Caki2 (cell line): Measurements from ENCODE around the gene NOL3. TPM values are rescaled to one million over a fixed set of nuclear protein-coding genes. Genes with fewer than 3 reads are reported as not detected.

Source experiments
- DNase-seq: peaks from one replicate; pipeline ENCODE4 v3.0.0-alpha.2; 2015; ENCODE audit warnings: low read depth
- in situ Hi-C: cut with HindIII; loops from 2 replicates; pipeline ENCODE4 v1.10.0; 2016; ENCODE audit warnings: low sequenced_read_pairs, low pct_unique_long_range_greater_than_20kb, mixed read lengths
- total RNA-seq: library from RNA; depleted of rRNA; stranded (reverse); fragments of >200 nt; shearing (Covaris generic); gene quantifications from 2 replicates; pipeline ENCODE4 v1.2.3, GENCODE V29; 2014; ENCODE audit warnings: low replicate concordance

NOL3 gene
- total RNA-seq, 1 experiment from 2014 or later, result 120 TPM

DNA sequence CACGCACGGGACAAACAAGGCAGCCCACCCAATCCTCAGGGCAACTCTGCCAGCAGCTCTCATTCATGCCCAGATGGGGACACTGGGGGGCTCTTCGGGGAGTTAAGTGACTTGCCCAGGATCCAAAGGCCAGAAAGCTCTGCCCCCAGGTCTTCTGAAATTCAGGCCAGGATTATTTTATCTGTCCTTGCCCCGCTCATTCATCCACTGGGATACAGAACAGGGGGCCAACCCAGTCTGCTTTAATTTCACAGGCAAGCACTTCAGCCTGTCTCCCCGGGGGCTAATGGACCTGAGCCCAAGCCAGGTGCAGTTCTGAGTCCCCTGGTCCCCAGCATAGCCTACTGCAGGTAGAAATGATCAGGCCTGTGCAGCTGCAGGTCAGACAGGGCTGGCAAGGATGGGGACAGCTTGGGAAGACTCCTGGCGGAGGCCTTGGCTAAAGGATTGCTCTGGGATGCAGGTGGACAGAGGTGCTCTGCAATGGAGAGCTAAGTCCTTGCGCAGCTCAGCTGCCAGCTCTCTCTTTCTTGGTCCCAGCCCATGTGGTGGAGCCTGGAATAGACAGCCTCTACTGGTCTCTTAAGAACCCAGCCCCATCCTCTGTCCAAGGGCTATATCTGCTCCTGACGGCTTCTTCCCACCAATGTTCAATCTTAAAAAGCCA is 18.8 kb upstream of the NOL3 start:
- in situ Hi-C loops, result no loop called here

DNA sequence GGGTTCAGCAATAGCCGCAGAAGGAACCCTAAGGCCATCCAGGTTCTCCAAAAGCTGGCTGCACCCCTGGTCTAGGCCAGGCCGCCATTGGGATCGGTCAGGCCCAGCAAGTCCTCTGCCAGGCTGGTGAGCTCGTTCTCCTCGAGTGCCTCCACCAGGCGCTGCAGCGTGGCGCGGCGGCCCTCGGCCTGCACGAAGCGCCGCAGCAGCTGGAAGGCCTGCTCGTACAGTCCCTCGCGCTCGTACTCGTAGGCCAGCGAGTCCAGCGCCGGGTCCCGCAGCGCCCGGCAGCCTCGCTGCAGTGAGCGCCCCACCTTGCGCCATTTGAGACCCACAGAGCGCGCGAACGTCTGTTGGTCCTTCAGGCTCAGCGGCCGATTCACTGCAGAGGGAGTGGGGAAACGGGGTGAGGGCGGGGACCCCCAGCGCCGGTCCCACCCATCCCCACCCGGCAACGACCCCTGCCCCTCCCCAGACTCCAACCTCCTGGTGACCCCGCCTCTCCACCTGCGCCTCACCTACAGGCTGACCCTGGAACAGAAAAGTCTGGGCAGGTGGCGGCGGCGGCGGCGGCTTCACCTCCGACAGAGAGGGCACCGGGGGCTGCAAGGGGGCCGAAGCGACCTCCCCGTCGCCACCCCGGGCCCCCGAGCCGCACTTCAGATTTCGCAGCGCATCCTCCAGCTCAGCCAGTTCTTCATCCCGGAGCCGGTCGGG is 15.6 kb upstream of the NOL3 start:
- DNase-seq, result no peak
- in situ Hi-C loops, result no loop called here

More for the DNA sequence above, 18.8 kb upstream of the NOL3 start:
- no peak for DNase-seq

GRCh38 chr16:67155295-67156142 is 14.8 kb upstream of the NOL3 start:
- in situ Hi-C loops, result no loop called here
- DNase-seq, result peak; percentile 51

GRCh38 chr16:67156143-67156844 is 14.0 kb upstream of the NOL3 start:
- in situ Hi-C loops, result no loop called here

GRCh38 chr16:67157106-67157748 is 13.1 kb upstream of the NOL3 start:
- in situ Hi-C loops, result no loop called here
- DNase-seq, result no peak

More at GRCh38 chr16:67156143-67156844, 14.0 kb upstream of the NOL3 start:
- DNase-seq, result no peak

GRCh38 chr16:67157892-67158635 is 12.3 kb upstream of the NOL3 start:
- no peak for DNase-seq

DNA sequence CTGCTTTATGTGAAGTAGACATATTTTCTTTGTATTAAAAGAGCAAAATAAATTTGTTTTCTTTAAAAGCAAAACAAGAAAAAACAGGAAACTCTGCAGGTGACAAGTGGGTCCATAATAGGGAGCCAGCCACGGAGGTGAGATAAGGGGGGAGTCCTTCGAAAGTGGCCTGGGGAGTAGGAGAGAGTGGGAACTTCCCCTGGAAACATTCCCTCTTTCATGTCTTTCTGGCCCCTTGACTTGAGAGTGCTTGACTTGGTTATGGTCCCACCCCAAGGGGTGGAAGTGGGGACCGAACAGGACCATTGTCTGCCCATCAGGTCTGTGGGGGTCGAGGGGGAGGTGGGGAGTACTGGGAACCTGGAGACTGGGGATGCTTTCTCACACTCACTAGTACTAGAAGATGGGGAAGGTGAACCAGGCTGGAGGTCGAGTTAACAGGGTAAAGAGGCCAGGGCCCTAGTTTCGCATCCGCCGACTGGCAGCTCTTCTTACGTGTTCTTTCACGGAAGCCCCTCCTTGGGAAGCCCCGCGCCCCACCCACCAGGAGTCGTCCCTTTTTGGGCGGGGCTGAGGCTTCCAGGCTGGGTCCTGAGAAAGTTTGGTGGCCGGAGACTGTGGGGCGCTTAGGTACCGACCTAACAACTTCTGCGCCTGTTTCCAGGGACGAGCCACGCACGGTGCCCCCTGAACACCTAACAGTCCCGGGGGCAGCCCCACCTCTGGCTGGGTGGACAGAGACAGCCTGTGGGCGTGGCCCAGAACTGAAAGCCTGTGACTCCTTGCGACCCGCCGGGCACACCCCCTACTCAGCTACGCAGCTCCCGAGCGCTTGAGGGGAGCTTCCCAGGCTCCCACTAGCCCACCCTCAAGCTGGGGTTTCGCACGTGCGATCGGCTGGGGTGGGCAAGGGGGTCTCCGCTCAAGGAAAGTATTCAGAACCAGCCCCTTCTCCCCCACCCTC is 11.4 kb upstream of the NOL3 start:
- in situ Hi-C loops, result no loop called here
- DNase-seq, result peak; percentile 70

More at GRCh38 chr16:67157892-67158635, 12.3 kb upstream of the NOL3 start:
- in situ Hi-C loops, result no loop called here

DNA sequence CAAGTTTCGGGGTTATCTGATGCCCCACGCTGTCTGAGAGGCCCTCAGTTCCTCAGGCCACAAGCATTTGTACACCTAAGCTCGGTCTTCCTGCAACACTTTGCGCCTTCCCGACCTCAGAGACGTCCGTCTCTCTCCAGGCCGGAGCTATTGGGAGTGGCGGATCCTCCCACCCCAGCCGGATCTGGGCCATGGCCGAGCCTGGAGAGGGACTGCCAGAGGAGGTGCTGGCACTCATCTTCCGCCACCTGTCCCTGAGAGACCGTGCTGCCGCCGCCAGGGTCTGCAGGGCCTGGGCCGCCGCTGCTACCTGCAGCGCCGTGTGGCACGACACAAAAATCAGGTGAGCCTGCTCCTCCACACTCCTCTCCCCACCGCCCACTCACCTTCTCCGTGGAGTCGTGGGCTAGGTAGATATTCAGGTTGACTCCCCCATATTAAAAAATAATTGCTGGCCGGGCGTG is 8.7 kb upstream of the NOL3 start:
- in situ Hi-C loops, result no loop called here
- DNase-seq, result no peak

DNA sequence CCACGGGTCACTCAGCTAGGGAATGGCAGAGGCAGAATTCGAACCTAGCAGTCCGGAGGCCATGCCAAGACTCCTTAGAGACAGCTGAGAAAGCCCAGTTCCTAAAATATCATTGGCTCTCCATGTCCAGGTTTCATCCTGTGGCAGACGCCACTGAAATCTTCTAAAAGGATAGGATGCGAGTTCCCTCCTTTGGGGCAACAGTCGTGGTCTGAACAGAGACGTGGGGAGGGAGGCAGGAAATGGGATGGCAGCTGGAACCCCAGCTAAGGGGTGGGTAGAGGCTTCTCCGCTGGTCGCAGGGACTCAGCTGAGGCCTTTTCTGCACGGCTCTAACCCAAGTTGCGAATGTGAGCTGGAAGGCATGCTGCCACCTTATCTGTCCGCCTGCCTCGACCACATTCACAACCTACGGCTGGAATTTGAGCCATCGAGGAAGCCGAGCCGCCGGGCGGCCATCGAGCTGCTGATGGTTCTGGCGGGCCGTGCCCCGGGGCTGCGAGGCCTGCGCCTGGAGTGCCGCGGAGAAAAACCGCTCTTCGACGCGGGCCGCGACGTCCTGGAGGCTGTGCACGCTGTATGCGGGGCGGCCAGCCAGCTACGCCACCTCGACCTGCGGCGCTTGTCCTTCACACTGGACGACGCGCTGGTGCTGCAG is 7.7 kb upstream of the NOL3 start:
- in situ Hi-C loops, result no loop called here
- DNase-seq, result no peak

- in situ Hi-C loops, result no loop called here
- no peak for DNase-seq
Observed at GRCh38 chr16:67163164-67163998, 7.0 kb upstream of the NOL3 start.

GRCh38 chr16:67163999-67164558 is 6.3 kb upstream of the NOL3 start:
- DNase-seq, result no peak

DNA sequence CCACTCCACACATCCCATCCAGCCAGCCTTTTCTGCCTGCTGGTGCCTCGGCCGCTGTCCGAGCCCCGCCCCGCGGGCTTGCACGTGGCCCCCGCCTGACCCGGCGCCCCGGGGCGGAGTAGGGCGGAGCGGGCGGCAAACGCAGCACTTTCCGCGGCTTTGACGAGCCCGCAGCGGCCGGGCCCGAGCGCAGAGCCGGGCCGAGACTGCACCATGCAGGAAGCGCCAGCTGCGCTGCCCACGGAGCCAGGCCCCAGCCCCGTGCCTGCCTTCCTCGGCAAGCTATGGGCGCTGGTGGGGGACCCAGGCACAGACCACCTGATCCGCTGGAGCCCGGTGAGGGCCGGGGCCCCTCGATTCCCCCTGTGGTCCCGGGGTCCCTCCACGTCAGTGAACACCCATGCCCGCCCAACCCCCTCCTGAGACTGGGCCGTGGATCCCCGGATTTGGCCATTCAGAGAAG is 5.7 kb upstream of the NOL3 start, which contains the start of gene HSF4:
Gene HSF4 (plus strand): TSS at position 147 of the 463 bp plus-strand sequence. CDS start 67 bp downstream, at position 214.
- peak; percentile 47 for DNase-seq
- in situ Hi-C loops, result no loop called here

More at GRCh38 chr16:67163999-67164558, 6.3 kb upstream of the NOL3 start:
- in situ Hi-C loops, result no loop called here

DNA sequence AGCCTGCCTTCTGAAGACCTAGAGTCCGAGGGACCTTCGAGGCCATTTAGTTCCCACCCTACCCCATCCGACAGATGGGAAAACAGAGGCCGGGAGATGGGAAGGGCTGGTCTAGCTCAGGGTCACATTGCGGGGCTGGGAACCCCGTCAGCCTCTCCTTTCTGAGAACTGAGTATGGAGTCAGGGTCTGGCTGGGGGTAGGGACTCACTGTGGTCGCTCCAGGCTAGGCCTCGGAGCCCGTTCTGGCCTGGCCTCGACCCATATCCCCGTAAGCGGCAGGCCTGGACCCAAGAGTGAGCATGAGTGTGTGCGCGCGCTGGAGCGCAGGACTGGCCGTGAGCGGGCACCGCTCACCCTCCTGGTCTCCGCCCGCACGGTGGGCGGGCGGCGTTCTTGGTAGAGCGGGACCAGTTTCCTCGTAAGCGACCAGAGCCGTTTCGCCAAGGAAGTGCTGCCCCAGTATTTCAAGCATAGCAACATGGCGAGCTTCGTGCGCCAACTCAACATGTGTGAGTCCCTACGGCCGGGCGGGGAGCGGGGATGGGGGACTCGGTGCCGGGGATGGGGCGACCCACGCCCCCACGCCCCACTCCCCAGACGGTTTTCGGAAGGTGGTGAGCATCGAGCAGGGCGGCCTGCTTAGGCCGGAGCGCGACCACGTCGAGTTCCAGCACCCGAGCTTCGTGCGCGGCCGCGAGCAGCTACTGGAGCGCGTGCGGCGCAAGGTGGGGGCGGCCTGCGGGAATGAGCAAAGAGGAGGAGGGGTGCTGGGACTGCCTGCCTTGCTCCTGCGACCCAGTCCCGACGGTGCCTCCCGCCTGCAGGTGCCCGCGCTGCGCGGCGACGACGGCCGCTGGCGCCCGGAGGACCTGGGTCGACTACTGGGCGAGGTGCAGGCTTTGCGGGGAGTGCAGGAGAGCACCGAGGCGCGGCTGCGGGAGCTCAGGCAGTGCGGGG is 4.9 kb upstream of the NOL3 start:
- in situ Hi-C loops, result no loop called here

More for the DNA sequence above, 4.9 kb upstream of the NOL3 start:
- no peak for DNase-seq
